DLD1 (cell line): ENCODE results near the gene KIF21A.
"Not testable (repeated sequence)": the region's sequence is repeated elsewhere in the genome, so short reads cannot be mapped to it uniquely, and the experiment has no call there.

Experiments
- in situ Hi-C: cut with HindIII; loops from 2 replicates; pipeline ENCODE4 v1.10.0; 2017; ENCODE audit warnings: low sequenced_read_pairs

Gene KIF21A

DNA sequence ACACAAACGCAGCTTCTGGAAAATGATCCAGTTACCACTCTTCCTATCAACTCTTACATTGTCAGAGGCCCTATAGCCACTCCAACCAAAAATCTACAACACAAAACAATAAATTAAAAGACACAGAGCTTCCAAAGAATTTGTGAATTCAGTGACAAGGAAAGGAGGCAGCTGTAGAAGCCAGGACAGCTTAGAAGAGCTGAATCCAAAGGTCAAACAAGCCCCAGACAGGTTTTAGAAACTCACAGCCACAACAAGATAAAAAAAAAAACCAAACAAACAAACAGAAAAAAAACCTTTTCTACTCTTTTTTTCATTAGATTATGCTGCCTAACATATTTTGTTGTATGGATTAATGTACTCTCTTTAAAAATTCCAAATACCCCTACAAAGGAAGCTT is 94.4 kb downstream of the KIF21A start:
- in situ Hi-C loops = no loop called here

GRCh38 chr12:39344926-39345325 is 98.0 kb downstream of the KIF21A start:
- in situ Hi-C loops = no loop called here

- in situ Hi-C loops = no loop called here
Observed at GRCh38 chr12:39343665-39344064, 99.3 kb downstream of the KIF21A start.

GRCh38 chr12:39341761-39342160 is 101.2 kb downstream of the KIF21A start:
- in situ Hi-C loops = no loop called here

DNA sequence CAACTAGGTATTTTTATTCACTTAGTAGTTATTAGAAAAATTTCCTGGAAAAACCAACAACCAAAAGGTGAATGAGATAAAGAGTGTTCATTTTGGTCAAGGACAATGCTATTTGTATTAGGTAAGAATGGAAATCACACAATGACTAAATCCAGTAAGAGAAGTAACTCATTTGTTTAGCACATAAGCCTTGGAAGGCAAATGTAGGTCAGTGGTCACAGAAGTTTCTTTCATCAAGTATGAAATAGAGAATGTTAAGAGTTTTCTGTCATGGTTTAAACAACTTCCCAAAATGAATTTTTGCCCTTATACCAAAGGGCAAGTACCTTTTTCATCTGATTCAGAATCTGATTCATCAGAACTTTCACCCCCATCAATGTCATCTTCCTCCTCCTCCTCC is 101.7 kb downstream of the KIF21A start:
- in situ Hi-C loops = no loop called here

- in situ Hi-C loops = no loop called here
Observed at GRCh38 chr12:39332661-39333175, 110.2 kb downstream of the KIF21A start.

DNA sequence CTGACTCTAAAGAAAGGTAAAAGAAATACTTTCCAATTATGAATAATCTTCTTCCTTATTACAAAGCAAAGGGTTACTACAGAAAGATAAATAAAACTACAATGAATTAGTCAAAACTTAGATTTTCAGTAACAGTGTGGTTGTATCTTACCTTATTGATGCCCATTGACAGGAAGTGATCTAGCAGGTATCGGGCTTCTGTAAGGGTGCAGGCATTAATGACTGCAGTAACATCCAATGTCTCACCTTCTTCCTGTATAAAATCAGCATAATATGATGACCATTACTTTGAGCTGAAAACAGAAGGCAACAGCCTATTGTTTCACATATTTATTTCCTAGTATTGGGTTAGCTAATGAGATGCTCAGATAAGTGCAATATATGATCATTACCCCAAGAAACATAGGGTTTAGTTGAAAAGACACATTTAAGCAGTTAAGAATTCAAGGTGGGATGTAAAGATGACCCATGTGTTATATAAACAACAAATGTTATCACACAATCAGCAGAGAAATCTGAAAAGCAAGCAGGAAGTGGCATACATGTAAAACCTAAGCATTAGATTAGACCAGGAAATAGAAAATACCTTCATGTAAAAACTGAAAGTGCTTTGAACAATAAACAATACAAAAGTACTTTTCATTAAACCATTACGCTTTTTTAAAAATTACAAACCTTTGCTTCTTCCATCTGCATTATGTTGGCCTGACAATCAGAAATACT is 111.2 kb downstream of the KIF21A start:
- in situ Hi-C loops = no loop called here

GRCh38 chr12:39329876-39330275 is 113.0 kb downstream of the KIF21A start:
- in situ Hi-C loops = no loop called here

GRCh38 chr12:39329018-39329417 is 113.9 kb downstream of the KIF21A start:
- in situ Hi-C loops = no loop called here

GRCh38 chr12:39327965-39328364 is 115.0 kb downstream of the KIF21A start:
- in situ Hi-C loops = no loop called here

DNA sequence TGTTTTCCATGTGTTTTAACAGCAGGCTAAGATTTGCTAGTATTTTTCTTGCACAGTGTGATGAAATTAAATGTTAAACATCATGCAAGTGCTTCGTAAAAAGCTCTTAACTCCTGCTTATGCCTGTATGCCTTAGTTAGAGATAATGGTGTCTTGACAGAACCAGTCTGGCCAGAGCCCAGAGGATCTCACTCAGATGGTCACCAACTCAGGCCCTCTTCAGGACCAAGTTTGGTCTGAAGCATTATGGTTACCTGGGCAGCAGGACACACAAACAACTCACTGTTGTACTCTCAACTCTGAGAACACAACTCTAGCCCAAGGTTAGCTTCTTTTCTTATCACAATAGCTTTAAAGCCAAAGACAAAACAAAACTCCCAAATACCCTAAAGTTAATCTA is 115.4 kb downstream of the KIF21A start:
- in situ Hi-C loops = no loop called here

- in situ Hi-C loops = no loop called here
Observed at GRCh38 chr12:39319180-39319579, 123.7 kb downstream of the KIF21A start.

- in situ Hi-C loops = no loop called here
Observed at GRCh38 chr12:39314547-39314946, 128.4 kb downstream of the KIF21A start.

DNA sequence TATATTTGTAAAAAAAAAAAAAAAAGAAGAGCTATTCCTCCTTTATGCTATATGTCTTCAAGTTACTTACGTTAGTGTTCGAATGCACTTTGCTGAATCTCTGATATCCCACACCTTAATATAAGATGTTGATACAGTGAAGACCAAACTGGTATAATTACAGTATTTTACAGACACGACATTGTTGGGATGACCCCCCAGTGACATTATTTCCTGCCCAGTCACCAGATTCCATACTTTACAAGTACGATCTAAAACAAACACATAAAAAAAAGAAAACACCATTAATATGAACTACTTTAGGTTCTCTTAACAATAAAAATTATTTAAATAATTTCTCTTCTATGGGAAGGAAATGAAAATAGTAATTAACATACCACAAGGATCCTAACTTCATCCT is 133.4 kb downstream of the KIF21A start:
- in situ Hi-C loops = no loop called here

GRCh38 chr12:39301422-39301821 is 141.5 kb downstream of the KIF21A start:
- in situ Hi-C loops = no loop called here

DNA sequence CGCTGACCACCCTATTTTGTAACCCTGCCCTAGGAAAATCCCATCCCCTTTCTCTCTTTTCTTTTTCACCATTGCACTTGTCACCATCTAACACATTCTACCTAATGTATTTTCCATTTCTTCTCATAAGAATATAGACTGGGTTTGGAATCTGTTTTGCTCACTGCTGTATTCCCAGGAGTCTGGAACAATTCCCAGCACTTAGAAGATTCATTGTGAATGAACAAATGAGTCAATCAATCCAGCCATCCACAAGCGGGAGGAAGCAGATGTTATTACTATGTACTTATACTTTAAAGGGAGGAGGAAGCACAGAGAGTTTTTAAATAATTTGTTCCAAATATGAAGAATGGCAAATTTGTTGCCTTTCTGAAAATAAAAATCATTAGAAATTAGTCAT is 142.1 kb downstream of the KIF21A start:
- in situ Hi-C loops = no loop called here

GRCh38 chr12:39297891-39298290 is 145.0 kb downstream of the KIF21A start:
- in situ Hi-C loops = no loop called here

DNA sequence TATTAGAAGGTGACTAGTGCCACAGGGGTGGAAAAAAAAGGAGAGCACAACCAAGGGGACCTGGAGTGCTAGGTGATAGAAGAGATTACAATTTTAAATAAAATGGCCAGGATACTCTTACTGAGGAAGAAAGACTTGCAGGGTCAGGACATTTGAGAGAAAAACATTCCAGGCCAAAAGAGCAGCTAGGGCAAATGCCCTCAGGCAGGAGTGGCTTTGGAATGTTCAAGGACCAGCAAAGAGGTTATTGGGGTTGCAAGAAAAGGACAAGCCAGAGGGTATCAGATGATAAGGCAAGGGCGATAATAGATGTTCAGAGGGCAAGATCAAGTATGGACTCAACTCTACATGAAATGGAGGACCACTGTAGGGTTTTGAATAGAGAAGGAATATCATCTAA is 146.4 kb downstream of the KIF21A start:
- in situ Hi-C loops = no loop called here

- in situ Hi-C loops = not testable (repeated sequence)
Observed at GRCh38 chr12:39295593-39295992, 147.3 kb downstream of the KIF21A start.

GRCh38 chr12:39294715-39295114 is 148.2 kb downstream of the KIF21A start:
- in situ Hi-C loops = no loop called here

GRCh38 chr12:39292125-39292630 is 150.7 kb downstream of the KIF21A start:
- in situ Hi-C loops = no loop called here

- in situ Hi-C loops = no loop called here
Observed at GRCh38 chr12:39287817-39288216, 155.1 kb downstream of the KIF21A start.

GRCh38 chr12:39287409-39287808 is 155.5 kb downstream of the KIF21A start:
- in situ Hi-C loops = no loop called here
